A549 (cell line): ENCODE measurements around the gene EGFLAM. TPM values are rescaled to one million over a fixed set of nuclear protein-coding genes. Genes with fewer than 3 reads are reported as not detected.

ENCODE experiments used
- ATAC-seq, 2 experiments: fragments of 200-7000 bp in 1 of 2; fragments of >200 bp in 1 of 2; cut with Nextera tagmentation in 1 of 2; cut with Tn5 transposase in 1 of 2; 3 replicates each; pipeline versions ENCODE4 v1.8.0 to v1.9.1; 2018 to 2020; ENCODE audit warnings: mild to moderate bottlenecking in 1 of 2, moderate library complexity in 1 of 2
- CTCF ChIA-PET: fragments of 300-600 bp; sonication (Branson Sonifier 250); formaldehyde crosslinking; extraction: SDS; loops from one replicate; lab custom pipeline; 2021; ENCODE audit warnings: antibody characterized with exemption, inconsistent platforms; lab: Yijun Ruan, JAX
- POLR2A ChIA-PET: fragments of 350-600 bp; formaldehyde crosslinking; extraction: SDS; loops from one replicate; lab custom pipeline; 2021; ENCODE audit warnings: antibody characterized with exemption, inconsistent platforms; lab: Yijun Ruan, JAX
- DNase-seq, 2 experiments: peaks; one replicate each; pipeline versions ENCODE4 v3.0.0 to v3.0.0-alpha.2; 2011 to 2016; ENCODE audit warnings: low read depth in 1 of 2, low spot score in 1 of 2
- FAIRE-seq: peaks from 2 replicates; lab custom pipeline; 2011; peaks lifted over from hg19 to GRCh38; lab: Jason Lieb, UNC
- H3K27ac ChIP-seq, 2 experiments: fragments of >200 bp; sonication (Bioruptor Twin); formaldehyde crosslinking; 3 replicates each; pipeline ENCODE4 v1.5.1; 2016 to 2017
- H3K4me1 ChIP-seq: fragments of >200 bp; sonication (Bioruptor Twin); formaldehyde crosslinking; 3 replicates; pipeline ENCODE4 v1.6.1; 2016
- H3K4me2 ChIP-seq: fragments of >200 bp; sonication (Bioruptor Twin); formaldehyde crosslinking; 3 replicates; pipeline ENCODE4 v1.6.1; 2016
- H3K4me3 ChIP-seq: fragments of >200 bp; sonication (Bioruptor Twin); formaldehyde crosslinking; 3 replicates; pipeline ENCODE4 v1.5.1; 2016
- H3K9me3 ChIP-seq: fragments of >200 bp; sonication (Bioruptor Twin); formaldehyde crosslinking; 3 replicates; pipeline ENCODE4 v1.6.1; 2016
- BHLHE40 ChIP-seq: IDR thresholded peaks from 2 replicates; pipeline ENCODE4 v1.6.1; 2012; ENCODE audit warnings: low read depth, low read length, inconsistent platforms
- CHD2 ChIP-seq: fragments of 150-350 bp; IDR thresholded peaks from 2 replicates; pipeline ENCODE4 v1.6.1; 2014; ENCODE audit warnings: low read length; ENCODE audit not compliant: partially characterized antibody
- EP300 ChIP-seq, 2 experiments: fragments of >200 bp; sonication (Bioruptor Twin); formaldehyde crosslinking; IDR thresholded peaks; 2 replicates in 1 of 2; 3 replicates in 1 of 2; pipeline ENCODE4 v1.6.1; 2016 to 2017
- HDAC2 ChIP-seq: fragments of 200-600 bp; sonication (generic); IDR thresholded peaks from 2 replicates; pipeline ENCODE4 v1.6.1; 2016
- HOXA7 ChIP-seq: fragments of 250-450 bp; sonication (Bioruptor Pico); IDR thresholded peaks from 2 replicates; pipeline ENCODE4 v1.5.0; 2020; ENCODE audit warnings: mild to moderate bottlenecking, moderate library complexity
- KDM5A ChIP-seq: fragments of 200-600 bp; sonication (generic); IDR thresholded peaks from 2 replicates; pipeline ENCODE4 v1.6.1; 2016; ENCODE audit warnings: antibody characterized with exemption, mild to moderate bottlenecking
- POLR2A ChIP-seq: IDR thresholded peaks from 2 replicates; pipeline ENCODE4 v1.6.1; 2012; ENCODE audit warnings: mild to moderate bottlenecking, low read length
- RAD21 ChIP-seq, 2 experiments: fragments of >200 bp in 1 of 2; sonication (Bioruptor Twin) in 1 of 2; formaldehyde crosslinking in 1 of 2; IDR thresholded peaks in 1 of 2; conservative IDR thresholded peaks in 1 of 2; 2 replicates in 1 of 2; 3 replicates in 1 of 2; pipeline ENCODE4 v1.6.1; 2012 to 2018; ENCODE audit warnings: inconsistent platforms in 1 of 2
- RARB ChIP-seq: fragments of 250-450 bp; sonication (Bioruptor Pico); IDR thresholded peaks from 2 replicates; pipeline ENCODE4 v1.8.0; 2021; ENCODE audit warnings: mild to moderate bottlenecking, moderate library complexity
- RFX5 ChIP-seq: fragments of 450-650 bp; IDR thresholded peaks from 2 replicates; pipeline ENCODE4 v1.7.1; 2014; ENCODE audit warnings: antibody characterized with exemption, mild to moderate bottlenecking, moderate library complexity
- RNF2 ChIP-seq: fragments of 200-600 bp; sonication (generic); IDR thresholded peaks from 2 replicates; pipeline ENCODE4 v1.6.1; 2016; ENCODE audit warnings: low read depth, mild to moderate bottlenecking, antibody characterized with exemption, moderate library complexity, borderline replicate concordance
- SREBF2 ChIP-seq: fragments of 450-650 bp; IDR thresholded peaks from 2 replicates; pipeline ENCODE4 v1.6.1; 2014; ENCODE audit warnings: mild to moderate bottlenecking, moderate library complexity
- WGBS: methylation state at CpG from one replicate; pipeline ENCODE4 v1.1.6; 2017; ENCODE audit errors: missing lambda C conversion rate; 5-methylcytosine and 5-hydroxymethylcytosine counted together
- polyA plus RNA-seq, 4 experiments: library from polyadenylated mRNA; depleted of rRNA in 3 of 4; stranded (reverse); fragments of >200 nt; fragmentation: RNase III in 1 of 4; extraction: RNeasy Plus Mini Kit Qiagen cat#74134 plus additional on column Dnase treatment in 1 of 4; gene quantifications; 2 replicates in 3 of 4; 3 replicates in 1 of 4; pipeline ENCODE4 v1.2.3, GENCODE V29; 2011 to 2017
- TF ChIP-seq, protein P1 (sequence below): IDR thresholded peaks from 2 replicates; pipeline ENCODE4 v1.6.1; 2012
- TF ChIP-seq, protein P2 (sequence below): fragments of 250-450 bp; sonication (Bioruptor Pico); IDR thresholded peaks from 2 replicates; pipeline ENCODE4 v1.5.0; 2020; ENCODE audit warnings: low read depth, mild to moderate bottlenecking, moderate library complexity
- TF ChIP-seq, protein P3 (sequence below): fragments of >200 bp; sonication (Bioruptor Twin); formaldehyde crosslinking; IDR thresholded peaks from 3 replicates; pipeline ENCODE4 v1.5.1; 2016
- TF ChIP-seq, protein P4 (sequence below): fragments of 200-600 bp; sonication (generic); IDR thresholded peaks from 2 replicates; pipeline ENCODE4 v1.6.1; 2016; ENCODE audit warnings: antibody characterized with exemption, mild to moderate bottlenecking, moderate library complexity
- TF ChIP-seq, protein P5 (sequence below): IDR thresholded peaks from 2 replicates; pipeline ENCODE4 v1.6.1; 2012; ENCODE audit warnings: low read depth, borderline replicate concordance
- TF ChIP-seq, protein P6 (sequence below): IDR thresholded peaks from 2 replicates; pipeline ENCODE4 v1.6.1; 2012
- TF ChIP-seq, protein P7 (sequence below): fragments of 250-450 bp; sonication (Bioruptor Pico); IDR thresholded peaks from 2 replicates; pipeline ENCODE4 v1.5.0; 2021; ENCODE audit warnings: mild to moderate bottlenecking, moderate library complexity, borderline replicate concordance

Gene EGFLAM
- polyA plus RNA-seq, 2 of the 4 experiments (the other 2 are of a cell fraction), result 0.13 TPM; not detected in 1

DNA sequence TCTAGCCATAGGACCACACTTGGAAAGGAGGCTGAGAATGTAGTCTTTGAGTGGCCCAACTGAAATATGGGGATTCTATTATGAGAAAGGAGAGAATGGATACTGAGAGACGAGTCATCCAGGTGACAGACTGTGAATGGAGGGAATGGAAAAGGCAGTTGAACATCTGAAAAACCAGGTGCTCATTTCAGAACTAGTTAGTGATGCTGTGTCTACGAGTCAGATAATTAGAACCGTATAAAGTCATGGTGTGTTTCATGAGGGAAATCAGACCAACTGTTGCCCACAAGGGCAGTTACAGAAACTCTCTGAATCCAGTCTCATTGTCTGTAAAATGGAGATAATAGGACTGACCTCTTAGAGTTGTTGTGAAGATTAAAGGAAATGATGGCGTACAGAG, 86.5 kb downstream of the EGFLAM start:
- no peak for FAIRE-seq
- H3K4me2 ChIP-seq, result no peak overlapping the region
- no peak for ATAC-seq
- H3K4me1 ChIP-seq, result no peaks in the 10 kb centered on the region
- no peak for DNase-seq
- no peaks in the 10 kb centered on the region for H3K9me3 ChIP-seq
- WGBS, result 37% methylated on average over 4 of the region's 4 CpGs
- H3K4me3 ChIP-seq, result no peak overlapping the region
- TF ChIP-seq BHLHE40 (no peak), CHD2 (no peak), RARB (CRISPR knock-in tag) (no peak), EP300 (IDR thresholded peaks at IDR 0.05) (no peak), RNF2 (no peak), POLR2A (no peak), SREBF2 (no peak), RFX5 (no peak), KDM5A (no peak)
- TF ChIP-seq, protein P1, sequence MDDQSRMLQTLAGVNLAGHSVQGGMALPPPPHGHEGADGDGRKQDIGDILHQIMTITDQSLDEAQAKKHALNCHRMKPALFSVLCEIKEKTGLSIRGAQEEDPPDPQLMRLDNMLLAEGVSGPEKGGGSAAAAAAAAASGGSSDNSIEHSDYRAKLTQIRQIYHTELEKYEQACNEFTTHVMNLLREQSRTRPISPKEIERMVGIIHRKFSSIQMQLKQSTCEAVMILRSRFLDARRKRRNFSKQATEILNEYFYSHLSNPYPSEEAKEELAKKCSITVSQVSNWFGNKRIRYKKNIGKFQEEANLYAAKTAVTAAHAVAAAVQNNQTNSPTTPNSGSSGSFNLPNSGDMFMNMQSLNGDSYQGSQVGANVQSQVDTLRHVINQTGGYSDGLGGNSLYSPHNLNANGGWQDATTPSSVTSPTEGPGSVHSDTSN, result no peak
- TF ChIP-seq, protein P2, sequence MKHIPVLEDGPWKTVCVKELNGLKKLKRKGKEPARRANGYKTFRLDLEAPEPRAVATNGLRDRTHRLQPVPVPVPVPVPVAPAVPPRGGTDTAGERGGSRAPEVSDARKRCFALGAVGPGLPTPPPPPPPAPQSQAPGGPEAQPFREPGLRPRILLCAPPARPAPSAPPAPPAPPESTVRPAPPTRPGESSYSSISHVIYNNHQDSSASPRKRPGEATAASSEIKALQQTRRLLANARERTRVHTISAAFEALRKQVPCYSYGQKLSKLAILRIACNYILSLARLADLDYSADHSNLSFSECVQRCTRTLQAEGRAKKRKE (CRISPR knock-in tag), result no peak
- TF ChIP-seq, protein P3, sequence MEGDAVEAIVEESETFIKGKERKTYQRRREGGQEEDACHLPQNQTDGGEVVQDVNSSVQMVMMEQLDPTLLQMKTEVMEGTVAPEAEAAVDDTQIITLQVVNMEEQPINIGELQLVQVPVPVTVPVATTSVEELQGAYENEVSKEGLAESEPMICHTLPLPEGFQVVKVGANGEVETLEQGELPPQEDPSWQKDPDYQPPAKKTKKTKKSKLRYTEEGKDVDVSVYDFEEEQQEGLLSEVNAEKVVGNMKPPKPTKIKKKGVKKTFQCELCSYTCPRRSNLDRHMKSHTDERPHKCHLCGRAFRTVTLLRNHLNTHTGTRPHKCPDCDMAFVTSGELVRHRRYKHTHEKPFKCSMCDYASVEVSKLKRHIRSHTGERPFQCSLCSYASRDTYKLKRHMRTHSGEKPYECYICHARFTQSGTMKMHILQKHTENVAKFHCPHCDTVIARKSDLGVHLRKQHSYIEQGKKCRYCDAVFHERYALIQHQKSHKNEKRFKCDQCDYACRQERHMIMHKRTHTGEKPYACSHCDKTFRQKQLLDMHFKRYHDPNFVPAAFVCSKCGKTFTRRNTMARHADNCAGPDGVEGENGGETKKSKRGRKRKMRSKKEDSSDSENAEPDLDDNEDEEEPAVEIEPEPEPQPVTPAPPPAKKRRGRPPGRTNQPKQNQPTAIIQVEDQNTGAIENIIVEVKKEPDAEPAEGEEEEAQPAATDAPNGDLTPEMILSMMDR, result no peak
- TF ChIP-seq, protein P4, sequence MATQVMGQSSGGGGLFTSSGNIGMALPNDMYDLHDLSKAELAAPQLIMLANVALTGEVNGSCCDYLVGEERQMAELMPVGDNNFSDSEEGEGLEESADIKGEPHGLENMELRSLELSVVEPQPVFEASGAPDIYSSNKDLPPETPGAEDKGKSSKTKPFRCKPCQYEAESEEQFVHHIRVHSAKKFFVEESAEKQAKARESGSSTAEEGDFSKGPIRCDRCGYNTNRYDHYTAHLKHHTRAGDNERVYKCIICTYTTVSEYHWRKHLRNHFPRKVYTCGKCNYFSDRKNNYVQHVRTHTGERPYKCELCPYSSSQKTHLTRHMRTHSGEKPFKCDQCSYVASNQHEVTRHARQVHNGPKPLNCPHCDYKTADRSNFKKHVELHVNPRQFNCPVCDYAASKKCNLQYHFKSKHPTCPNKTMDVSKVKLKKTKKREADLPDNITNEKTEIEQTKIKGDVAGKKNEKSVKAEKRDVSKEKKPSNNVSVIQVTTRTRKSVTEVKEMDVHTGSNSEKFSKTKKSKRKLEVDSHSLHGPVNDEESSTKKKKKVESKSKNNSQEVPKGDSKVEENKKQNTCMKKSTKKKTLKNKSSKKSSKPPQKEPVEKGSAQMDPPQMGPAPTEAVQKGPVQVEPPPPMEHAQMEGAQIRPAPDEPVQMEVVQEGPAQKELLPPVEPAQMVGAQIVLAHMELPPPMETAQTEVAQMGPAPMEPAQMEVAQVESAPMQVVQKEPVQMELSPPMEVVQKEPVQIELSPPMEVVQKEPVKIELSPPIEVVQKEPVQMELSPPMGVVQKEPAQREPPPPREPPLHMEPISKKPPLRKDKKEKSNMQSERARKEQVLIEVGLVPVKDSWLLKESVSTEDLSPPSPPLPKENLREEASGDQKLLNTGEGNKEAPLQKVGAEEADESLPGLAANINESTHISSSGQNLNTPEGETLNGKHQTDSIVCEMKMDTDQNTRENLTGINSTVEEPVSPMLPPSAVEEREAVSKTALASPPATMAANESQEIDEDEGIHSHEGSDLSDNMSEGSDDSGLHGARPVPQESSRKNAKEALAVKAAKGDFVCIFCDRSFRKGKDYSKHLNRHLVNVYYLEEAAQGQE, result no peak
- TF ChIP-seq, protein P5, sequence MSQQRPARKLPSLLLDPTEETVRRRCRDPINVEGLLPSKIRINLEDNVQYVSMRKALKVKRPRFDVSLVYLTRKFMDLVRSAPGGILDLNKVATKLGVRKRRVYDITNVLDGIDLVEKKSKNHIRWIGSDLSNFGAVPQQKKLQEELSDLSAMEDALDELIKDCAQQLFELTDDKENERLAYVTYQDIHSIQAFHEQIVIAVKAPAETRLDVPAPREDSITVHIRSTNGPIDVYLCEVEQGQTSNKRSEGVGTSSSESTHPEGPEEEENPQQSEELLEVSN, result no peak
- TF ChIP-seq, protein P6, sequence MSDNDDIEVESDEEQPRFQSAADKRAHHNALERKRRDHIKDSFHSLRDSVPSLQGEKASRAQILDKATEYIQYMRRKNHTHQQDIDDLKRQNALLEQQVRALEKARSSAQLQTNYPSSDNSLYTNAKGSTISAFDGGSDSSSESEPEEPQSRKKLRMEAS, result no peak
- POLR2A ChIA-PET, result no interaction called here
- no peak overlapping the region for H3K27ac ChIP-seq
- CTCF ChIA-PET, result no interaction called here

DNA sequence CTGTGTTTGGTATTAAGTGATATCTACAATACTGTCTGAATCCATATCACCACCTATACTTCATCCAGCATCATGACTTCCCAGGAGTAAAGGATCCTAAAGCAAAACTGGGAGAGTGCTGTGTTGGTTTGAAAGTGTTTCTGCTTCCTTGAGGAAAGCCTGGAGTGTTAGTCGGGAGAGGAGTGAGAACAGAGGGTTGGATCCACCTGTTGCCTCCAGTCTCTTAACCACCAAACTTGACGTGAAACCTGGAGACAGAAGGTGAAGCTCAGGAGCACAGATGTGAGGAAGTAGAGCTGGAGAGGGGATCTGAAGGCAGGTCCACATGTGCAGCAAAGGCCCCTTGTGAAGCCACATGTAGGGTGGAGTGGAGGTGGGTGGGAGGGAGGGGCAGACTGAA, 88.2 kb downstream of the EGFLAM start:
- FAIRE-seq, result no peak
- 46% methylated on average over 2 of the region's 2 CpGs for whole genome bisulfite sequencing
- POLR2A ChIA-PET, result no interaction called here
- DNase-seq, result no peak
- no peak for TF ChIP-seq HOXA7 (CRISPR knock-in tag)
- no peak for TF ChIP-seq RFX5
- TF ChIP-seq HDAC2, result no peak
- TF ChIP-seq RAD21 (conservative IDR thresholded peaks at IDR 0.05 in 1 of 2, IDR thresholded peaks at IDR 0.05 in 1 of 2), result no peak
- TF ChIP-seq, protein P7, sequence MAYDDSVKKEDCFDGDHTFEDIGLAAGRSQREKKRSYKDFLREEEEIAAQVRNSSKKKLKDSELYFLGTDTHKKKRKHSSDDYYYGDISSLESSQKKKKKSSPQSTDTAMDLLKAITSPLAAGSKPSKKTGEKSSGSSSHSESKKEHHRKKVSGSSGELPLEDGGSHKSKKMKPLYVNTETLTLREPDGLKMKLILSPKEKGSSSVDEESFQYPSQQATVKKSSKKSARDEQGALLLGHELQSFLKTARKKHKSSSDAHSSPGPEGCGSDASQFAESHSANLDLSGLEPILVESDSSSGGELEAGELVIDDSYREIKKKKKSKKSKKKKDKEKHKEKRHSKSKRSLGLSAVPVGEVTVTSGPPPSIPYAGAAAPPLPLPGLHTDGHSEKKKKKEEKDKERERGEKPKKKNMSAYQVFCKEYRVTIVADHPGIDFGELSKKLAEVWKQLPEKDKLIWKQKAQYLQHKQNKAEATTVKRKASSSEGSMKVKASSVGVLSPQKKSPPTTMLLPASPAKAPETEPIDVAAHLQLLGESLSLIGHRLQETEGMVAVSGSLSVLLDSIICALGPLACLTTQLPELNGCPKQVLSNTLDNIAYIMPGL, result no peak
- H3K4me1 ChIP-seq, result no peaks in the 10 kb centered on the region
- H3K27ac ChIP-seq, result no peak overlapping the region
- no peak for ATAC-seq
- no peak overlapping the region for H3K4me3 ChIP-seq
- H3K9me3 ChIP-seq, result no peaks in the 10 kb centered on the region
- CTCF ChIA-PET, result interaction anchor here (1.3 kb wide), 1 partner anchor 49 kb away, joined by 3 read pairs; no protein-coding TSS in a partner anchor
- no peak overlapping the region for H3K4me2 ChIP-seq
